Endodermal cell (in vitro differentiated cells): Measurements from ENCODE around the gene PRORP. TPM values are rescaled to one million over a fixed set of nuclear protein-coding genes. Genes with fewer than 3 reads are reported as not detected.

Experiments
- DNase-seq: peaks from one replicate; pipeline ENCODE4 v3.0.0-alpha.2; 2017
- H3K27ac ChIP-seq: 2 replicates; pipeline ENCODE4 v1.5.1; 2013; ENCODE audit warnings: mild to moderate bottlenecking, low read depth, low read length, moderate library complexity
- H3K27me3 ChIP-seq: 2 replicates; pipeline ENCODE4 v1.6.1; 2013; ENCODE audit warnings: mild to moderate bottlenecking, low read length, moderate library complexity; ENCODE audit not compliant: insufficient read depth, control insufficient read depth, poor library complexity, severe bottlenecking
- H3K36me3 ChIP-seq: 2 replicates; pipeline ENCODE4 v1.7.0; 2013; ENCODE audit warnings: mild to moderate bottlenecking, low read length, moderate library complexity; ENCODE audit not compliant: control insufficient read depth, insufficient read depth
- H3K4me1 ChIP-seq: one replicate; pipeline ENCODE4 v1.7.0; 2013; ENCODE audit warnings: low read length; ENCODE audit not compliant: control insufficient read depth, insufficient read depth
- H3K4me3 ChIP-seq: 2 replicates; pipeline ENCODE4 v1.5.1; 2013; ENCODE audit warnings: mild to moderate bottlenecking, low read length, moderate library complexity
- H3K9ac ChIP-seq: 2 replicates; pipeline ENCODE4 v1.6.1; 2013; ENCODE audit warnings: mild to moderate bottlenecking, low read length, moderate library complexity; ENCODE audit not compliant: poor library complexity, severe bottlenecking; ENCODE audit errors: extremely low read depth
- H3K9me3 ChIP-seq: 2 replicates; pipeline ENCODE4 v1.6.1; 2013; ENCODE audit warnings: mild to moderate bottlenecking, low read length, moderate library complexity; ENCODE audit not compliant: control insufficient read depth
- H3K27ac Mint-ChIP-seq: 2 replicates; pipeline ENCODE4 v1.8.0; 2020; ENCODE audit warnings: mixed read lengths
- H3K27me3 Mint-ChIP-seq: 2 replicates; pipeline ENCODE4 v1.8.0; 2021; ENCODE audit warnings: mild to moderate bottlenecking, mixed read lengths; ENCODE audit not compliant: insufficient read depth
- H3K36me3 Mint-ChIP-seq: 2 replicates; pipeline ENCODE4 v1.8.0; 2020; ENCODE audit warnings: low read depth, mixed read lengths
- H3K4me1 Mint-ChIP-seq: 2 replicates; pipeline ENCODE4 v1.8.0; 2020; ENCODE audit warnings: mixed read lengths
- H3K4me3 Mint-ChIP-seq: 2 replicates; pipeline ENCODE4 v1.8.0; 2020; ENCODE audit warnings: mild to moderate bottlenecking, moderate library complexity, mixed read lengths
- H3K9me3 Mint-ChIP-seq: 2 replicates; pipeline ENCODE4 v1.8.0; 2020; ENCODE audit warnings: mild to moderate bottlenecking, mixed read lengths
- WGBS, 2 experiments: methylation state at CpG; one replicate each; pipeline versions ENCODE4 v1.1.5 to v1.1.7; 2013; ENCODE audit warnings: missing lambda C conversion rate in 2 of 2, mixed read lengths in 1 of 2; ENCODE audit not compliant: insufficient coverage in 1 of 2, insufficient read length in 1 of 2; 5-methylcytosine and 5-hydroxymethylcytosine counted together
- total RNA-seq, 2 donors: library from RNA; stranded (reverse); fragmentation: NEBNext Ultra II Directional in 1 of 2; extraction: Animal tissue kit (Norgen Biotek cat#: 25700) in 1 of 2; gene quantifications; 2 replicates in 1 of 2; 3 replicates in 1 of 2; pipeline ENCODE4 v1.2.1, GENCODE V29; 2021
- TF ChIP-seq, protein P1 (sequence below): fragments of 200-600 bp; sonication (generic); conservative IDR thresholded peaks from 2 replicates; pipeline ENCODE4 v1.5.0; 2021; ENCODE audit warnings: antibody characterized with exemption, mild to moderate bottlenecking

The PRORP gene
- total RNA-seq, 2 donors from 2014 or later = 45.6 to 57.2 TPM

DNA sequence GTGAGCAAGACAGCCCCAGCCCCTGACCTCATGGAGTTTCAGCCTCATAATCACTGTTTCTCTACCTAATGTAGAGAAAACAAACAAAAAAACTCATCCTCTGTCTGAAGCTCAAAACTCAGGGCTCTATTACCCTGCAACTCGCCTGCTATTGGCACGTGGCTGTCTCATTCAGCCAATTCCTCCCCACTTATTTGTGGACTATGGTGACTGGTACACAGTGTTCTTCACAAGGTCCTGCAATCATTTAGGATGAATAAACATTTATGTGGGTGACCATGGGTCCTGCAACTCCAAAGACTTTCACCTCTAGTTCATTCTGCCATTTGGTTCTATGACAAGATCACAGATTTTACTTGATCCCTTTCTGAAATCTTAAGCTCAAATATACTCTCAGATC, 5.2 kb upstream of the PRORP start:
- DNase-seq = no peak
- Mint-ChIP-seq H3K27me3 (no peaks in the 10 kb centered on the region), H3K27ac (no peak overlapping the region), H3K4me1 (peaks cover 24% of the 10 kb centered on the region), H3K36me3 (peaks cover 52% of the 10 kb centered on the region), H3K9me3 (peaks cover 5% of the 10 kb centered on the region), H3K4me3 (no peak overlapping the region)
- TF ChIP-seq, protein P1, sequence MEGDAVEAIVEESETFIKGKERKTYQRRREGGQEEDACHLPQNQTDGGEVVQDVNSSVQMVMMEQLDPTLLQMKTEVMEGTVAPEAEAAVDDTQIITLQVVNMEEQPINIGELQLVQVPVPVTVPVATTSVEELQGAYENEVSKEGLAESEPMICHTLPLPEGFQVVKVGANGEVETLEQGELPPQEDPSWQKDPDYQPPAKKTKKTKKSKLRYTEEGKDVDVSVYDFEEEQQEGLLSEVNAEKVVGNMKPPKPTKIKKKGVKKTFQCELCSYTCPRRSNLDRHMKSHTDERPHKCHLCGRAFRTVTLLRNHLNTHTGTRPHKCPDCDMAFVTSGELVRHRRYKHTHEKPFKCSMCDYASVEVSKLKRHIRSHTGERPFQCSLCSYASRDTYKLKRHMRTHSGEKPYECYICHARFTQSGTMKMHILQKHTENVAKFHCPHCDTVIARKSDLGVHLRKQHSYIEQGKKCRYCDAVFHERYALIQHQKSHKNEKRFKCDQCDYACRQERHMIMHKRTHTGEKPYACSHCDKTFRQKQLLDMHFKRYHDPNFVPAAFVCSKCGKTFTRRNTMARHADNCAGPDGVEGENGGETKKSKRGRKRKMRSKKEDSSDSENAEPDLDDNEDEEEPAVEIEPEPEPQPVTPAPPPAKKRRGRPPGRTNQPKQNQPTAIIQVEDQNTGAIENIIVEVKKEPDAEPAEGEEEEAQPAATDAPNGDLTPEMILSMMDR = no peak
- no peaks in the 10 kb centered on the region for H3K4me1 ChIP-seq
- H3K27ac ChIP-seq = no peak overlapping the region
- H3K27me3 ChIP-seq = no peaks in the 10 kb centered on the region
- H3K4me3 ChIP-seq = no peak overlapping the region
- H3K9ac ChIP-seq = no peak overlapping the region
- peaks cover 3% of the 10 kb centered on the region for H3K9me3 ChIP-seq
- WGBS, 2 experiments = 95% methylated on average over 2 of the region's 2 CpGs; no CpG with 5 or more reads in 1 of the 2 experiments
- H3K36me3 ChIP-seq = peaks cover 21% of the 10 kb centered on the region

DNA sequence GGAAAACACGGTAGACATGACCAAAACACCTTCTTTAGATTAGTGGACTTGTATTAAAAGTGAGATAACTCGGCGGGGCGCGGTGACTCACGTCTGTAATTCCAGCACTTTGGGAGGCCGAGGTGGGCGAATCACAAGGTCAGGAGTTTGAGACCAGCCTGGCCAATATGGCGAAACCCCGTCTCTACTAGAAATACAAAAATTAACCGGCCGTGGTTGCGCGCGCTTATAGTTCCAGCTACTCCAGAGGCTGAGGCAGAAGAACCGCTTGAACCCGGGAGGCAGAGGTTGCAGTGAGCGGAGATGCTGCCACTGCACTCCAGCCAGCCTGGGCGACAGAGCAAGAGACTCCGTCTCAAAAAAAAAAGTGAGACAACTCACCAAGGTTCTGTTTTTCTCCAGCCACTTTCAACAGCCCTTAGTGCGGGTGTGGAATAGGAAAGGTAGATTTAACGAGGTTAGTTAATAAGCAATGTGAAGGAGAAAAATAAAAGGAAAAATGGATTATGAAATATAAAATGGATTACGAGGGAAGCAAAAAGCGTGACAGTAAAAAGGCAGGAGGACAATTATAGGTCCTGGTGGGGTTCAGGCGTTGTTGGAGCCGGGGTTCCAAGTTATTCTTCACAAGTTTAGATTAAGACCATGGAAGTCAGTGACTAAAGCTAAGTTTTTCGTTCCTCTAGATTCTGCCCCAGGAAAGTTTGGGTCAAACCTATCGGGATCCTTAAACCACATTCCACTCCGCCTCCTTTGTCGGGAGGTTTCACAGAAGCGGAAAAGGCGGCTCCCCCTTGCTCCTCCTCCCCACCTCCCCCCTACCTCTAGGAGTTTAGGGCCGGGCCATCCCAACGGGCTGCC, 1.1 kb upstream of the PRORP start:
- peak overlapping the region; percentile 96 for H3K4me3 Mint-ChIP-seq
- 36 to 44% methylated on average over 29 to 34 of the region's 34 CpGs for WGBS, 2 experiments
- Histone ChIP-seq H3K27ac (peak overlapping the region; percentile 97), H3K4me1 (no peaks in the 10 kb centered on the region), H3K27me3 (no peaks in the 10 kb centered on the region), H3K4me3 (peak overlapping the region; percentile 93), H3K9ac (peak overlapping the region; percentile 94), H3K36me3 (peaks cover 5% of the 10 kb centered on the region), H3K9me3 (no peaks in the 10 kb centered on the region)
- TF ChIP-seq, protein P1 = no peak
- no peaks in the 10 kb centered on the region for H3K27me3 Mint-ChIP-seq
- H3K36me3 Mint-ChIP-seq = peaks cover 25% of the 10 kb centered on the region
- H3K9me3 Mint-ChIP-seq = no peaks in the 10 kb centered on the region
- DNase-seq = peak; percentile 49
- H3K27ac Mint-ChIP-seq = peak overlapping the region; percentile 100
- peaks cover 14% of the 10 kb centered on the region for H3K4me1 Mint-ChIP-seq

DNA sequence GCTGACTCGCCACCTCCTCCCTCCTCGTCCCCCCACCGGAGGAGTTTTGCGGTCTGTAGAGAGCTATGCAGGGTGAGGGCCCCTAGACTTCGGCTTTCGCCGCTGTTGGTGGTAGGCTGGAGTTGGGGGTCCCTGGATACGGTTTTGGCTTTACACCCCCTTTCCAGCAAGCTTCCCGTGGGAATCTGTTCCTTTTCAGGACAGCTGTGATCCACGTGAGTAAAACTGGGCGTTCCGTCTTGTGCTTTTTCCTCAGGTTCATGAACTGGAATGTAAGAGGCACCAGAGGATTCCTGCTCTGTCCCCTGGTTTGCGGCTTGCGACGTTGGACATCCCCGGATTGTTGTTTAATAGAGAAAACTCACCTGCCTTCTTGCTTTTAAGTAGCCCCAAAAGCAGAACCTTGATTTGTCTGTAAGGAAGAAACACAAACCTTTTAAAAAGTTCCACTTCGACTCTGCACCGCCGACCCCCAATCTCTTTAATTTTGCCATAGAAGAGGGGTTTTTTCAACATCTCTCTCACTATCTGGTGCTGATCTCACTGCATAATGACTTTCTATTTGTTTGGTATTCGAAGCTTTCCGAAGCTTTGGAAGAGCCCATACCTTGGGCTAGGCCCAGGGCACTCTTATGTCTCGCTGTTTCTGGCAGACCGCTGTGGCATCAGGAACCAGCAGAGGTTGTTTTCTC, 490 bp downstream of the PRORP start:
- TF ChIP-seq, protein P1 = no peak
- Mint-ChIP-seq H3K36me3 (peaks cover 18% of the 10 kb centered on the region), H3K27me3 (no peaks in the 10 kb centered on the region), H3K4me3 (peak overlapping the region; percentile 96), H3K9me3 (no peaks in the 10 kb centered on the region), H3K27ac (peak overlapping the region; percentile 100), H3K4me1 (peaks cover 19% of the 10 kb centered on the region)
- Histone ChIP-seq H3K9me3 (no peaks in the 10 kb centered on the region), H3K4me1 (no peaks in the 10 kb centered on the region), H3K36me3 (peaks cover 20% of the 10 kb centered on the region), H3K9ac (peak overlapping the region; percentile 94), H3K27me3 (no peaks in the 10 kb centered on the region), H3K4me3 (peak overlapping the region; percentile 93), H3K27ac (peak overlapping the region; percentile 97)
- 10 to 16% methylated on average over 14 to 20 of the region's 23 CpGs for WGBS, 2 experiments
- peak; percentile 47 for DNase-seq
